HG03025 (cell line): ENCODE measurements around the gene IFITM1.
"Not testable (repeated sequence)": the region's sequence is repeated elsewhere in the genome, so short reads cannot be mapped to it uniquely, and the experiment has no call there.

Source experiments
- ATAC-seq: cut with Tn5 transposase; IDR thresholded peaks from one replicate; pipeline ENCODE4 v1.9.1; 2021; ENCODE audit warnings: mild to moderate bottlenecking, moderate library complexity; ENCODE audit not compliant: unreplicated experiment, low FRiP score

IFITM1 gene

DNA sequence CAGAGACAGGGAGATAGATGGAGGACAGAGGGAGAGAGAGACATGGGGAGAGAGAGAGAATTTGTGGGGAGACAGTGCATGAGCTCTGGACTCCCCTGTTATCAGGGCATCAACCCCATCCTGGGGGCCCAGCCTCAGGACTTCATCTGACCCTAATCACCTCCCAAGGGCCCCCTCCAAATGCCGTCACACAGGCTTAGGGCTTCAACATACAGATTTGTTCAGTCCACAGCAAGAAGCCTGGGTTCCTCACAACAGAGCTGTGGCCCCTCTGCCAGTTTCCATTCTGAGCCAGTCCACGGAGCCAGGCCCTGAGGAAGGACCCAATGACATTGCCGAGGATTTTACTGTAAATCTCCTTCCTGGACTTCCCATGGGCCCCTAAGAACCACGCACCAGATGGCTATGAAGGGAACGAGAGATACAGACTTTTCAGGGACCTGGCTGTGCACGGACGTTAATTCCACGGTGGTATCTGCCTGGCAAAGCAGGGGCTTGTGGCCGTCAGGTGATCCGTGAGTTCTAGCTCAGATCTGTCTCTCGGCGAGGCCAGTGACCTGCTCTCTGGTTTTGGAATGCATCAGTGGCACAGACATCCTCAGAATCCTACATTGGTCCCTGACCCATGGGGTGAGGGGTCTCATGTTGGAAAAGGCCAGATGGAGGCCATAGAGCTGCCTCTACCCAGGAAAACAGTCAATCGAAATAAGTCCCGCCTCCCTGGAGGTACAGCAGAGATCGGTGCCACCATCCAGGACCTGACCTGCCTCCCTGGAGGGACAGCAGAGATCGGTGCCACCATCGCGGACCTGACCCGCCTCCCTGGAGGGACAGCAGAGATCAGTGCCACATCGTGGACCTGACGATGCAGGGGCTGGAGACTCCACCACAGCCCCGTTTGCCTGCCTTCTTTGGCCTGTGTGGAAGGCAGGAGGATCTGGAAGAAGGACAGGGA is 46.8 kb downstream of the IFITM1 start:
- ATAC-seq: no peak

DNA sequence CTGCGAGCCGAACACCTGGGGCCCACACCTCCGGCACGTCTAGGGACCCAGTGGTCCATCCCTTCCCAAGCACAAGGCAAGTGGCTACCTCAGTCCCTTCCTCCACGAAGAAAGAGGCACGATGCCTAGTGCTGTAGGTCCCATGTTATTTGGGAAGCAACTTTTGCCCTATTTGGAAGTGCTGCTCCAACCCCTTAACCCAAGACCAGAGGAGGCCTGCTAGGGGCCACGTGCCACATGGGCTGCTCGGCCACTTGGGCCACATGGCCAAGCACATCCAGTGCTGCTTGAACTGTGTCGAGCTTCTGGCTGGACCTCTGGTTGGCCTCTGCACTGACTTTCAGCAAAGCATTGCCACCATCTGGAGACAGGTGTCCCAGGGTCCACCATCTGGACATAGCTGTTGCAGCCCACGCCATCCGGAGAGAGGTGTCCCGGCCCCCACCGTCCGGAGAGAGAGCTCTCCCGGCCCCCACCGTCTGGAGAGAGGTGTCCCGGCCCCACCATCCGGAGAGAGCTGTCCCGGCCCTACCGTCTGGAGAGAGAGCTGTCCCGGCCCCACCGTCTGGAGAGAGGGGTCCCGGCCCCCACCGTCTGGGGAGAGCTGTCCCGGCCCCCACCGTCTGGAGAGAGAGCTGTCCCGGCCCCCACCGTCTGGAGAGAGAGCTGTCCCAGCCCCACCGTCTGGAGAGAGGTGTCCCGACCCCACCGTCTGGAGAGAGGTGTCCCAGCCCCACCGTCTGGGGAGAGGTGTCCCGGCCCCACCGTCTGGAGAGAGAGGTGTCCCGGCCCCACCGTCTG is 49.0 kb downstream of the IFITM1 start:
- no peak for ATAC-seq

DNA sequence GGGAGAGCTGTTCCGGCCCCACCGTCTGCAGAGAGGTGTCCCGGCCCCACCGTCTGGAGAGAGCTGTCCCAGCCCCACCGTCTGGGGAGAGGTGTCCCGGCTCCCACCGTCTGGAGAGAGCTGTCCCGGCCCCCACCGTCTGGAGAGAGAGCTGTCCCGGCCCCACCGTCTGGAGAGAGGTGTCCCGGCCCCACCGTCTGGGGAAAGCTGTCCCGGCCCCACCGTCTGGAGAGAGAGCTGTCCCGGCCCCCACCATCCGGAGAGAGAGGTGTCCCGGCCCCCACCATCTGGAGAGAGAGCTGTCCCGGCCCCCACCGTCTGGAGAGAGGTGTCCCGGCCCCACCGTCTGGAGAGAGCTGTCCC is 49.6 kb downstream of the IFITM1 start:
- ATAC-seq: not testable (repeated sequence)

DNA sequence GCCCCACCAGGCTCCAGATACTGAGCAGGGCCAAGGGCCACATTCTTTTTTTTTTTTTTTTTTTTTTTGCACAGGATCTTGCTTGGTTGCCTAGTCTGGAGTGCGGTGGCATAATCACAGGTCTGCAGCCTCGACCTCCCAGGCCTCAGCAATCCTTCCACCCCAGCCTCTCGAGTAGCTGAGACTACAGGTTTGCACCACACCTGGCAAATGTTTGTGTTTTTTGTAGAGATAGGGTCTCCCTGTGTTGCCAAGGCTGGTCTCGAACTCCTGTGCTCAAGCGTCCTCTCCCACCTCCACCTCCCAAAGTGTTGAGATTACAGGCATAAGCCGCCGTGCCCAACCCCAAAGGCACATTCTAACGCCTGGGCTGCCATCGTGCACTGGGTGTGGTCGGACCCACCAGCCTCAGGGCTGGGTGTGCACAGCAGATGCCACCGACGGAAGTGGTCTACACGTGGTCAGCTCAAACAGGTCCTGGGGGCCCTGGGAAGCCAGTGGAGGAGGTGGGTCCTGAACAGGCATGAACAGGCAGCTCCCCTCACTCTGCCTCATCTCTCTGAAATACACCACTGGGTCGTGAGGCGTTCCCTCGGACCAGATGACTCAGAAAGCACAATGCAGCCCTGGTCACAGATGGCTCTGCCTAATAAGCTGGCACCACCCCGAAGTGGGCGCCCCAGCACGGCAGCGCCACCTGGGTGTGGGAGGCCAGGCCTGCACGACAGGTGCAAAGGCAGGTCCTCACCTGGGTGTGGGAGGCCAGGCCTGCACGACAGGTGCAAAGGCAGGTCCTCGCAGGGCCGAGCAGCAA is 50.3 kb downstream of the IFITM1 start:
- no peak for ATAC-seq
